Common myeloid progenitor, CD34-positive (primary cell): ENCODE measurements around the gene PDCD1LG2.

Experiments
- CTCF ChIA-PET: fragments of 350-600 bp; sonication (Branson Sonifier 250); formaldehyde crosslinking; loops from one replicate; lab custom pipeline; 2021; ENCODE audit warnings: antibody characterized with exemption; lab: Charles Lee
- POLR2A ChIA-PET: fragments of 350-600 bp; sonication (Branson Sonifier 250); formaldehyde crosslinking; loops from one replicate; lab custom pipeline; 2021; ENCODE audit warnings: antibody characterized with exemption; lab: Charles Lee
- DNase-seq, 3 donors: peaks; one replicate each; pipeline versions ENCODE4 v3.0.0 to v3.0.0-alpha.2; 2013
- H3K27ac ChIP-seq, 2 experiments: 1 replicate in 1 of 2; 2 replicates in 1 of 2; pipeline ENCODE4 v1.7.0; 2013; ENCODE audit warnings: inconsistent platforms in 2 of 2, low read length in 2 of 2, mild to moderate bottlenecking in 2 of 2, low read depth in 1 of 2, moderate library complexity in 1 of 2; ENCODE audit not compliant: severe bottlenecking in 2 of 2, insufficient read depth in 1 of 2, poor library complexity in 1 of 2
- H3K27me3 ChIP-seq, 5 experiments: replicated peaks in 2 of 5; 1 replicate in 3 of 5; 2 replicates in 2 of 5; pipeline versions ENCODE4 v1.6.1 to v1.7.0; 2013; ENCODE audit warnings: low read length in 4 of 5, mild to moderate bottlenecking in 2 of 5, moderate library complexity in 2 of 5, inconsistent platforms in 1 of 5; ENCODE audit not compliant: insufficient read depth in 5 of 5, control insufficient read depth in 4 of 5
- H3K36me3 ChIP-seq, 4 experiments: 1 replicate in 2 of 4; 2 replicates in 2 of 4; pipeline versions ENCODE4 v1.6.1 to v1.7.0; 2013; ENCODE audit warnings: low read length in 3 of 4, control low read depth in 1 of 4, mild to moderate bottlenecking in 1 of 4; ENCODE audit not compliant: control insufficient read depth in 4 of 4, insufficient read depth in 4 of 4
- H3K4me1 ChIP-seq, 4 experiments: 1 replicate in 3 of 4; 2 replicates in 1 of 4; pipeline versions ENCODE4 v1.6.1 to v1.7.1; 2013; ENCODE audit warnings: low read length in 3 of 4, mild to moderate bottlenecking in 3 of 4, control low read depth in 1 of 4, inconsistent platforms in 1 of 4, moderate library complexity in 1 of 4; ENCODE audit not compliant: control insufficient read depth in 4 of 4, insufficient read depth in 4 of 4; ENCODE audit errors: control extremely low read depth in 1 of 4
- H3K4me3 ChIP-seq, 7 experiments: 1 replicate in 4 of 7; 2 replicates in 3 of 7; pipeline versions ENCODE4 v1.5.1 to v1.7.0; 2013; ENCODE audit warnings: mild to moderate bottlenecking in 7 of 7, low read length in 6 of 7, moderate library complexity in 6 of 7, inconsistent platforms in 2 of 7, low read depth in 2 of 7, control low read depth in 1 of 7; ENCODE audit not compliant: insufficient read depth in 4 of 7, control insufficient read depth in 1 of 7; ENCODE audit errors: extremely low read depth in 1 of 7
- H3K9me3 ChIP-seq, 5 experiments: 1 replicate in 4 of 5; 2 replicates in 1 of 5; pipeline versions ENCODE4 v1.6.1 to v1.7.1; 2013; ENCODE audit warnings: low read length in 4 of 5, mild to moderate bottlenecking in 2 of 5, inconsistent platforms in 1 of 5, low read depth in 1 of 5, moderate library complexity in 1 of 5; ENCODE audit not compliant: control insufficient read depth in 4 of 5, insufficient read depth in 2 of 5; ENCODE audit errors: control extremely low read depth in 1 of 5
- WGBS: methylation state at CpG from one replicate; pipeline ENCODE4 v1.1.5; 2013; ENCODE audit not compliant: insufficient coverage; 5-methylcytosine and 5-hydroxymethylcytosine counted together

The PDCD1LG2 gene

DNA sequence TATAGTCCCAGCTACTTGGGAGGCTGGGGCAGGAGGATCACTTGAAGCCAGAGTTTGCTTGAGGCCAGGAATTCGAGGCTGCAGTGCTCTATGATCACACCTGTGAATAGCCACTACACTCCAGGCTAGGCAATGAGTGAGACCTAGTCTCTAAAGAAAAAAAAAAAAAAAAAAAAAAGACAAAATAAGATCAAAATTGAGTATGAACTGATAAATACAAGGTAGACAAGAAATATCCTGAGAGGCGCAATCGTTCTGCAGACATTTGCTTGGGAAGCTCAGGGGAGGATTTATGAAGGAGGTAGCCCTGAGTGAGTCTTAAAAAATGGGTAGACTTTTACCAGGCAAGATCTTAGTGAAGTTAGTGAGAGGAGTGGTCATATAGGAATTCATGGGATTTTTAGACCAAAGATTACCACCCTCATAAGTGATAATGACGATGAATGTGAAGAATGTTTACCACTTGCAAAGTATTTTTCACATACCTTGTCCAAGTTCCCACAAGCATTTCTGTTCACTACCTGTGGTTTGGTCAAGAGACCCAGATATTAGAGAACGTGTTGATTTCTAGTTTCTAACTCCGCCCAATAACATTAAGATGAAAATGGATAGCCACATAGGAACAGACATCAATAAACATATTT, 4.4 kb downstream of the PDCD1LG2 start:
- ChIA-PET CTCF (no interaction called here), POLR2A (no interaction called here)
- Histone ChIP-seq H3K4me3 (no peak overlapping the region), H3K36me3 (no peaks in the 10 kb centered on the region), H3K27ac (no peak overlapping the region), H3K4me1 (peaks cover 7 to 28% (median 19%) of the 10 kb centered on the region in 4 experiments), H3K27me3 (no peaks in the 10 kb centered on the region), H3K9me3 (no peaks in the 10 kb centered on the region)
- 100% methylated on average over 2 of the region's 6 CpGs for WGBS
- no peak for DNase-seq

DNA sequence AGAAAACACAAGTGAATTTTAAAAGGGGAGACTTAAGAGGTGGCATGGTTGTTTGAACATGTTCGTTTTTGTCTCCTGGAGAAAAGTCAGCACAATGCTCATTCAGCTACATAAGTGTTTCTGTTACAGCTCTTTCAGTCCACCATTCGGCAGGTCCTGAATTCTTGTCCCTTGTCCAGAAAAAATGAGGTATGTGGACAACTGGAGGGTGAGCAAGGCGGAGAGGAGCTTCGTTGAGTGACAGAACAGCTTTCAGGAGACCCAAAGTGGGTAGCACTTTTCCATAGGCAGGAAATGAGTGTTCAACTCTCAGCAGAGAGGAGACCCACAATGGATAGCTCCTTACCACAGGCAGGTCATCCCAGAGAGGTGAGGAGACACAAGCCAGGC, 4.9 kb downstream of the PDCD1LG2 start:
- Histone ChIP-seq H3K4me3 (no peak overlapping the region), H3K36me3 (no peaks in the 10 kb centered on the region), H3K27me3 (no peaks in the 10 kb centered on the region), H3K9me3 (no peaks in the 10 kb centered on the region), H3K4me1 (peaks cover 7 to 23% (median 20%) of the 10 kb centered on the region in 4 experiments), H3K27ac (no peak overlapping the region)
- DNase-seq = no peak
- WGBS = 93% methylated on average over 4 of the region's 4 CpGs
- ChIA-PET POLR2A (no interaction called here), CTCF (no interaction called here)

DNA sequence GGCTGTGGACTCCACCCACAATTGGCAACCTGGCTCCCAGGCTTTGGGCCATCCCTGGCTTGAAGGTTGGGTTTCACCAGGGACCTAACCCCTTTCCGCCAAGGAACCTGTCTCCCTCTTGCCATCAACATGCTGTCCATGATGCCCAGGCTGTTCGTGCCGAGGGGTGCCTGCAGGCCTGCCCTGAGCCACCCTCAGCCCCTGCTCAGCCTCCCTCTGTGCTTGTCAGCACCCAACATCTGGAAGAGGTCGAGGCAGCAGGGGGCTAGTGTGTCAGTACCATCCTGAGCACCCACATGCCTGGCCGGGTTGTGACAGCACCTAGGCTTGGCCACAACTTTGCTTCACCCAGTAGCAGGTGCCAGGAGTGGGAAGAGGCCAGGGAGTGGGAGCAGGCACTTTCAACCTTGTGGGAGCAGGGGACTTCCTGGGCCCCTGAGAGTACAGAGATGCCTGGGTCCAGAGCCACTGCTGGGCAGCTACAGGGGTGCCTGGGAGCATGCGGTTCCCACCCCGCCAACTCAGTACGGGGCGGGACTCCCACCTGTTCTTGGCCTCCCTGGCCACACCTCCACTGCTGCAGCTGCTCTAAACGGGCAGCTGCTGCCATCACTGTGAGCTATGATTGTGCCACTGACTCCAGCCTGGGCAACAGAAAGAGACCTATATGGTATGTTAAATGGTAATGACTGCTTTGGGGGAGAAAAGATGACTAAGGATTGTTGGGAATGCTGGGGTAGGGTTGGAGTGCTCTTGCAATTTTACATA, 6.3 kb downstream of the PDCD1LG2 start:
- no peak overlapping the region for H3K27ac ChIP-seq
- no peak overlapping the region for H3K4me3 ChIP-seq
- CTCF ChIA-PET = interaction anchor here (1.9 kb wide), 1 partner anchor 13 kb away, joined by 4 read pairs; no protein-coding TSS in a partner anchor
- H3K4me1 ChIP-seq = peaks cover 7 to 22% (median 19%) of the 10 kb centered on the region in 4 experiments
- H3K36me3 ChIP-seq = no peaks in the 10 kb centered on the region
- DNase-seq = no peak
- POLR2A ChIA-PET = no interaction called here
- H3K27me3 ChIP-seq = no peaks in the 10 kb centered on the region
- H3K9me3 ChIP-seq = no peaks in the 10 kb centered on the region
- WGBS = 99% methylated on average over 10 of the region's 10 CpGs

DNA sequence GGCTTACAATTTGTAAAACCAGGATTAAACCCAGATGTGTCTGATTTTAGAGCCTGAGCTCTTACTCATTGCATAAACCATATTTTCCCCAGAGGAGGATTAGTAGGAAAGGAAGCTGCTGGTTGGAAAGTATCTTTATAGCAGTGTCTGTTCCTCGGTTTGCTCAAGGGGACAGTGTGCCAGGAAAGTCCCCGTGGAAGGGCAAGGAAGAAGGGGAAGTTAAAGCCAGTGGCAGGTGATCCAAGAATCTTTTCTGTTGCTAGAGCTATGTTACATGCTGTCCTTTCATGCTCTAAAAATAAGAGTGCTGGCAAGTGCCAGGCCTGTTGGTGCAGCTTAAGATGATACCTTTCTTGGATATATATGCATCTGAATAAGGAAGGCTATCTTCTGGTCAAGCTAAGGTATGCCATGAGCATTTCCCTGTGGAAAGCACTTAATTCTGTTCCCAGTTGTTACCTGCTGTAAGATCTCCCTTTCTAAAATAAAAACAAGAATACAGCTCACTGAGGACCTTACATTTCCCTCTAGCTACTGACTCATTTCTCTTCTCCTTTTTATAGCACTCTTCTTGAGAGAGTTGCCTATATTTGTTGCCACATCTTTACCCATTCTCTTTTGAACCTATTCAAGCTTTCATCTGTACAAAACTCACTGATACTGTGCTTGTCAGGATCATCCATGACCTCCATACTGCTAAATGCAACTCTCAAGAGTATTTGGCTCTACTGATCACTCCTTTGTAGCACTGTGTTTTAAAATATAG, 8.0 kb downstream of the PDCD1LG2 start:
- DNase-seq = peak in 1 of 3 donors; percentile 13
- Histone ChIP-seq H3K4me1 (peaks cover 7 to 22% (median 19%) of the 10 kb centered on the region in 4 experiments), H3K27ac (no peak overlapping the region), H3K27me3 (no peaks in the 10 kb centered on the region), H3K9me3 (peaks cover 0 to 2% (median 0%) of the 10 kb centered on the region in 5 experiments), H3K4me3 (no peak overlapping the region), H3K36me3 (no peaks in the 10 kb centered on the region)
- CTCF ChIA-PET = interaction anchor here (0.8 to 1.9 kb wide), 5 partner anchors 8 to 71 kb away, joined by 3 to 4 read pairs (median 3); partner anchors contain the start of gene PDCD1LG2
- 36% methylated on average over 2 of the region's 2 CpGs for WGBS
- POLR2A ChIA-PET = no interaction called here

DNA sequence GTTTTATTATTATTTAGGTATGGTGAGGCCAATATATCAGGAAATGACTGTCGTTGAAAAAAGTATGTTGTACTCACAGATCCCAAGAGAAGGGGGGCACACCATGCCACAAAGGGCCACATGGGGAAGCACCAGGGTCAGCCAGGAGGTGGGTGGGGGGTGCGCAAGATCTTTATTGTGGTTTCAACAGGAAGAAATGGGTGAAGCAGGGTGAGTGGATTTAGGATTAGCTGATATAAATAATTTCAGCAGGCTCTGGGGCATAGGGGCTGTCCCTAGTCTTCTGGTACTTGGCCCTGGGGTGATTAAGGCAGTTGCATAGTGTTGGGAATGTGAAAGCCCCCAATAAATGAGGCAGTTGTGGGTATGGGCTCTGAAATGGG, 8.6 kb downstream of the PDCD1LG2 start:
- 0% methylated on average over 1 of the region's 2 CpGs for WGBS
- Histone ChIP-seq H3K4me1 (peaks cover 7 to 22% (median 19%) of the 10 kb centered on the region in 4 experiments), H3K27ac (no peak overlapping the region), H3K9me3 (peaks cover 0 to 3% (median 0%) of the 10 kb centered on the region in 5 experiments), H3K36me3 (no peaks in the 10 kb centered on the region), H3K27me3 (no peaks in the 10 kb centered on the region), H3K4me3 (peak overlapping the region in 1 of 7 experiments; percentile 37)
- ChIA-PET POLR2A (no interaction called here), CTCF (interaction anchor here (0.8 to 1.5 kb wide), 2 partner anchors 33 to 71 kb away, joined by 3 read pairs; no protein-coding TSS in a partner anchor)
- DNase-seq = peak in 2 of 3 donors; percentile 79 to 87

DNA sequence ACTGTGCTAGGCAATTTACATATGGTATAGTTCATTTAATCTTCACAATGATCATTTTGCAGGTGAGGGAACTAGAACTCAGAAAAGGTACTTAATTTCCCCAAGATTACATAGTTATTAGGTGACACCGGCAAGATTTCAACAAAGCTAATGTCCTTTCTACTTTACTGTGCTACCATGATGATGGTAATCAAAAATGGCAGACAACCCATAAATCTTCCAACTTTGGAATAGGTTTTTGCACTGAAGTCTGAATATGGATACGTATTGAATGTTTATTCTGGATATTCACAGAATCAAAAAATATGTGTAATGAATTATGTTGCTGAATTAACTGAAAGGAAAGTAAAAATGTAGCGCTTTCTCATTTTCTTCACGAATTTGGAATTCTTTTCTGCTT, 13.8 kb downstream of the PDCD1LG2 start:
- WGBS = 100% methylated on average over 2 of the region's 4 CpGs
- Histone ChIP-seq H3K4me1 (peaks cover 0 to 8% (median 6%) of the 10 kb centered on the region in 4 experiments), H3K27me3 (no peaks in the 10 kb centered on the region), H3K9me3 (peaks cover 0 to 3% (median 0%) of the 10 kb centered on the region in 5 experiments), H3K4me3 (no peak overlapping the region), H3K36me3 (no peaks in the 10 kb centered on the region), H3K27ac (no peak overlapping the region)
- DNase-seq = no peak
- POLR2A ChIA-PET = no interaction called here
- CTCF ChIA-PET = interaction anchor here (0.9 to 1.5 kb wide), 2 partner anchors 9 to 41 kb away, joined by 3 to 4 read pairs; no protein-coding TSS in a partner anchor
